IPS-NIHi11 (cell line): ENCODE data around the gene C5orf34.
"Not testable (repeated sequence)": the region's sequence is repeated elsewhere in the genome, so short reads cannot be mapped to it uniquely, and the experiment has no call there.

Experiments
- DNase-seq: peaks from one replicate; pipeline ENCODE4 v3.0.0; 2012; ENCODE audit warnings: mixed read lengths, low spot score

C5orf34 gene, protein sequence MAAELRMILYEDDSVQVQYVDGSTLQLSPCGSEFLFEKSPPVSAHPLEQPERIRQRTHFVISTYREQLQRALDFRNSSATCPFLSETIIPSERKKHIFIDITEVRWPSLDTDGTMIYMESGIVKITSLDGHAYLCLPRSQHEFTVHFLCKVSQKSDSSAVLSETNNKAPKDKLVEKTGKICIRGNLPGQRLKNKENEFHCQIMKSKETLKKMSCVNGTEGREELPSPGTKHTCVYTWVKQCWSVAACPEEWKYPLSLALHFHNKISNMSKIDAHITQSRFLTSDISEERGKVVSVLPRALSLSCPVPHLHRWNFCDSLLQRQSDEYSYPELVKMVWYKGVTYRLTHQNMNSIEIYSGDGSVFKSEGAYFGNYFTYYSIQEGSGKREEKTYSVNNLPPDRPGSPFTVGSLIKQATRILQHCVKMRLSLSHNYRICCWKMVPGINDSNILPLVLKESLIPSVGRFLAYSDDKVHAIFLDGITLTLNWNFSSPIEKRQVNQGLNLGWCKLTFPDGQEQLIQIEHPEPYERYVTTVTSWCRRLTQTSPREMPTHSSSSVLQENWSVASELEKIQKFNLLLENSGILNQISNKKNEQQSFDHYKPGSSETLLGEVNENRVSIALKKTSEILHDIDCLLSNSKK

GRCh38 chr5:43514816-43515677 is at the start of gene C5orf34:
Gene C5orf34, minus strand, starts transcription at chr5:43515148. Its CDS starts 5,809 bp downstream, at chr5:43509339.
- DNase-seq, result peak; percentile 99

DNA sequence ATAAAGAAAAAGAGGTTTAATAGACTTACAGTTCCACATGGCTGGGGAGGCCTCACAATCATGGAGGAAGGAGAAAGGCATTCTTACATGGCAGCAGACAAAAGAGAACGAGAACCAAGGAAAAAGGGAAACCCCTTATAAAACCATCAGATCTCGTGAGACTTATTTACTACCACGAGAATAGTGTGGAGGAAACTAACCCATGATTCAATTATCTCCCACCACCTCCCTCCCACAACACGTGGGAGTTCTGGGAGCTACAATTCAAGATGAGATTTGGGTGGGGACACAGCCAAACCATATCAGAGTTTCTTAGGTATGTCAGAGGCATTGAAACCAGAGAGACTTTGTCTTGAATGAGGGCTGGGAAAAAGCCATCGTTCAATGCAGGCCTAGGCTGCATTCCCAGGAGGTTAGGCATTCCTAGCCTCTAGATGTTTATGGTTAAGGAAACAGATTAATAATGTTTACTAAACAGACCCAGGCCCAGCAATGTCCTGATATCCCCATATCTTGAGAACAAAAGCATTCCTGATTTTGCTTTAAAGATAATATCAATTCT is 49.4 kb upstream of the C5orf34 start:
- no peak for DNase-seq

DNA sequence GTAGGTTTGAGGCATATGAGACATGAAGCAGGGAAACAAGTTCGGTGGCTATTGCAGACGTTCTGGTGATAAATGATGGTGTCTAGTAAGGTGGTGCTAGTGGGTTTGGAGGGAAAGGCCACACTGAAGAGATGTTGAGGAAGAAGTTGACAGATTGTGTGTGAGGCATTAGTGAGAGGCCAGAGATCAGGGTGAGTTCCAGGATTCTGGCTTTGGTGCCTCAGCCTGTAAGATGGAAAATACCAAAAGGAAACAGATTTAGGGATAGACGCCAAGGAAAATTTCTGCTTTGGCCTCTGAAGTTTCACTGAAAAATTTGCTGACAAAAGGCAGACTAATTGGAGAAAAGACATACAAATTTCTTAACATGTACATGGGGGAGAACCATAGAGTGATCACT is 48.4 kb upstream of the C5orf34 start:
- no peak for DNase-seq

GRCh38 chr5:43561356-43561755 is 46.4 kb upstream of the C5orf34 start:
- no peak for DNase-seq

DNA sequence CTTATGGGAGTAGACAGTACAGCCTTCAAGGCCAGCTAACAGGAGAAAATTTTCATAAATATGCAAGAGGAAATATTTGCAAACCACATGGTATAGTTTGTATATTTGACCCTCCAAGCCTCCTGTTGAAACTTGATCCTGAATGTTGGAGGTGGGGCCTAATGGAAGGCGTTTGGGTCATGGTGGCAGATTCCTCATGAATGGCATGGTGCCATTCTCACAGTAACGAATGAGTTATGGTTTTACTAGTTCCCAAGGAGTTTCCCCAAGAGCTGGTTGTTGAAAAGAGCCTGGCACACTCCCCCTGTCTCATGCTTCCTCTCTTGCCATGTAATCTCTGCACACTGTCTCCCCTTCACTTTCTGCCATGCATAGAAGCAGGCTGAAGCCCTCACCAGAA is 45.2 kb upstream of the C5orf34 start:
- DNase-seq, result no peak

GRCh38 chr5:43556857-43557542 is 42.1 kb upstream of the C5orf34 start, which contains the start of gene PAIP1:
Gene PAIP1, minus strand, starts transcription at chr5:43557077. Its CDS starts 231 bp downstream, at chr5:43556846.
- DNase-seq, result peak; percentile 89

DNA sequence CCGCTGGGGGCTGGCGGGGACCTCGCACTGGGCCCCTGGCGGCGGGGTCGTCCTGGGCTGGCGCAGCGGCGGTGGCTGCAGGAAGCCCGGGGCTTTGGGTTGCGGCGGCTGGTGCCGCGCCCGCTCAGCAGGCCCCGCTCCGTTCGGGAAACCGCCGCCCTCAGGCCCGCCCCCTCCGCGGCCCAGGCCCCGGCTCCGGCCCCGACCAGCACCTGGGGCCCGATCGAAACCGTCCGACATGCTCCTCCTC is 41.6 kb upstream of the C5orf34 start:
- DNase-seq, result not testable (repeated sequence)

DNA sequence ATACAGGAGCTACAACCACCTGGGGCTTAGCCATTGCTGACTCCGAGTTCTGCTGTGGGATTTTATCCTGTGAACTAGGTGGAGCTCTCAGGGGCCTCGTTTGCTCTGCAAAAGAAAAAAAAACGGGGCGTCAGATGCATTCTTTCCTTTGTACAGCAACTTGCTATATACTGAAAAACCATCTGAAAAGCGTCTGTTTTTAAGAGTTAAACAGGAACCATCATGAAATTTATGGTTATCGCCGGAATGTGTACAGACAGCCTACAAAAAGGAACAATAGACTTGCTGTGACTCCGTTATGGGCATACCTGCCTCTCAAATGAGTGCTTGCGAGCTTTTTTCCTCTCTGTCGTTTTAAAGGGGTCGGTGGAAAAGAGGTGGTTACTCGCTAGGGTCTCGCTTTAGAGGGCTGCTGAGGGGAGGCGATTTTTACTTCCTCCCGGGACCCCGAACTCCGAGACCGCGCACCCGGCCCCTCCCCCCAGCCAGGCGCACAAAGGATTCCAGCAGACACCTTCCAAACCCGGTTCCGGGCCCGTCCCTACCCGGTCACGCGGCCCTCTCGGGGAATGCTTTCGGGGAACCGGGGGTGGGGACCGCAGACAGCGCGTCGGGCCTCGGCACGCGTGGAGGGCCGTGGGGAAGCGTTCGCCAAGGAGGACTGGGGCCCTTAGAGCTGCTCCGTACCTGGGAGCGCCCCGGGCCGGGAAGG is 41.1 kb upstream of the C5orf34 start:
- DNase-seq, result peak; percentile 78

DNA sequence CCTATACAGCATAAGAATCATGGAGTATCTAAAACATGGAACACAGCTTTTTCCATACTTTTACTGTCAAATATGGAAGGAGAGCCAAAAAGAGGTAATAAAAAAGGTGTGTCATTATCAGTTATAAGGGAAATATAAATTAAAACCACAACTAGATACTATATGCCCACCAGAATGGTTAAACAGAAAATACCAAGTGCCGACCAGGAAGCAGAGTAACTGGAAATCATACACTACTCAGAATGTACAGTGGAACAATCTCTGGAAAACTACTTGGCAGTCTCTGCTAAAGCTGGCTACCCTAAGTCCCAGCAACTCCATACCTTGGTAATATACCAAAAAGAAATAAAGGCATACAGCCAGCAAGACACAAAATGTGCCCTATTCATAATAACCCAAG is 39.5 kb upstream of the C5orf34 start:
- no peak for DNase-seq

- DNase-seq, result no peak
Observed at GRCh38 chr5:43553381-43553780, 38.4 kb upstream of the C5orf34 start.

- DNase-seq, result no peak
Observed at GRCh38 chr5:43551731-43552130, 36.8 kb upstream of the C5orf34 start.

DNA sequence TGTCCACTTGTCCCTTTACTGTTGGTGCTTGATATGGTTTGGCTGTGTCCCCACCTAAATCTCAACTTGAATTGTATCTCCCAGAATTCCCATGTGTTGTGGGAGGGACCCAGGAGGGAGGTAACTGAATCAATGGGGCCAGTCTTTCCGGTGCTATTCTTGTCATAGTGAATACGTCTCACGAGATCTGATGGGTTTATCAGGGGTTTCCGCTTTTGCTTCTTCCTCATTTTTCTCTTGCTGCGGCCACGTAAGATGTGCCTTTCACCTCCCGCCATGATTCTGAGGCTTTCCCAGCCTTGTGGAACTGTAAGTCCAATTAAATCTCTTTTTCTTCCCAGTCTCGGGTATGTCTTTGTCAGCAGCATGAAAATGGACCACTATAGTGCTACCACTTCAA is 34.3 kb upstream of the C5orf34 start:
- not testable (repeated sequence) for DNase-seq

DNA sequence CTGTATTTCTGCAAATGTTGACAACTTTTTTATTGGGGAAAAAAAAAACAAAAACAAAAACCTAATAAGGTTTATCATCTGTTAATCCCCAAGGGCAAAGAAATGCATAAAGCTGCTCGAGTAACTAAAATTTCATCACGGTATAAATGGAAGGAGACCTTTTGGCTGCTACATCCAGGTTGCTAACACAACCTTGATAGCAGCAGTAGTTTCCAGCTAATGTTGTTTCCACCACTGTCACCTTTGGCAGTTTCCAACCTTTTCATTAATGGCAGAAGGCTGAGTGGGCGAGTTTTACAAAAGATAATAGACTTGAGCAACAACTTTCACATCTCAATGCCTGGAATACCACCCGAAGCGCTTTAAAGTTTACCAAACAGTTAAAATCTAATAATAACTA is 33.4 kb upstream of the C5orf34 start:
- DNase-seq, result no peak

DNA sequence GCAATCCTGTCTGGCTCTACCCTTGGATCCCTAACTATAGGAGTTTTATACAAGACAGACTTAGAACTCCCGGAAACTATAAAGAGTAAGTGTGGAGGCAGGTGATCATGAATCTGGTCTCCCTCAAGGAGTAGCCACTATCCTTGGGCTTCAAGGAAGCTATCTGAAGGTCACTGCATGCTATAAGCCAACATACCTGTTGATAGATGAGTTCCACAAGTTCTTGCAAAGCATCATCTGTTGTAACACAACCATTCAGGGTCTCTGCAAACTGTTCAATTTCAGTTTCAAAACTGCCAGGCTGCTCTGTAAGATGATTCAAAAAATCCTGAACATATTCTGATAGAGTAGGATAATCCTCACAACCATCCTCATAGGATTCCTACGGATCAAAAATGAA is 32.6 kb upstream of the C5orf34 start:
- DNase-seq, result no peak

DNA sequence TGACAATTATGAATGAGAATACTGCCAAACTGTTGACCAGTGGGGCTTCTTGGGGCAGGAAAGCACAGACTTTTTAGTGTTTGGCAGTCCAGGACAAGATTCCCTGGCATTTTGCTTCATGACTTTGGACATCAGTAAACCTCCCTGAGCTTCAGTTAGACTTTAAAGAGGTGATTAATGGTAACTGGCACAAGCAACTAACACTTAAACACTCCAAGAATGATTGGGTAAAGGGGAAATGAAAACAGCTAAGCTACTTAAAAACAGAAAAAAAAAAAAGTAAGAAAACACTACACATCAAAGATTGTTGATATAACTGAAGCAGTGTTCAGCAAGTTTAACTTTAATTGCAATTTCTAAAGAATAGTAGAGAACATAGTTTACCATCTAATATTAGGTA is 28.5 kb upstream of the C5orf34 start:
- no peak for DNase-seq

GRCh38 chr5:43540746-43541145 is 25.8 kb upstream of the C5orf34 start:
- no peak for DNase-seq

DNA sequence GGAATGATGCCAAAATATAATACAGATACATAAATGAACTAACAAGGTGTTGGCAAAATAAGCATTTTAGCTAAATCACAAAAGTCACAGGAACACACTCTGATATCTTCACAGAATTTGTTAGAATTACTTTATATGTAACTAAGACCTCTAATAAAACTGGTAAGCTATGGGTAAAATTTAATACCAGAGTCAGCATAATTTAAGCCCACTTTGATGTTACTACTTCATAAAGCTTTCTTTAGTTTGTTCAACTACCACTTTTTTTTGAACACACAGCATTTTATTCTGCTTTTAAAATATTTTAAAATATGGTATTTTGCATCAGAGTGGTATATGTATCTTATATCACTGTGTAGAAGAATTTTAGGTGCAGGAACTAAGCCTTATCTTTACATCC is 22.0 kb upstream of the C5orf34 start:
- no peak for DNase-seq

DNA sequence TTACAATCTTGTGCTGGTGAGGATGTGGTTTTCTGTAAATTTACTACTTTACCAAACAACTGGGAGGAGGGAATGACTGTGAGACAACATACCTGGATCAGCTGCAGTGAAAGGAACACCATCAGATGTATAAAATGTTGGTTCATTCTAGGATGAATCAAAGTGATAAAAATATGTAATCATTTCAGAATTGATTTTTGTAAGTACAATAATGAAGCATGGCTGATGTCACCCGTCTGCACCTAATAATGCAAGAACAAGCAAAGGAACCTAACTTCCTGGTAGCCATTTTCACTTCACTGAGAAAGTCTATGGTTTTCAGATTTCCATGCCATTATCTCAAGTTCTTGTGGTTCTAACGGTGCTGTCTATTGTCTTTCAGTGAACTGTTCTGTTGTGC is 18.7 kb upstream of the C5orf34 start:
- no peak for DNase-seq

DNA sequence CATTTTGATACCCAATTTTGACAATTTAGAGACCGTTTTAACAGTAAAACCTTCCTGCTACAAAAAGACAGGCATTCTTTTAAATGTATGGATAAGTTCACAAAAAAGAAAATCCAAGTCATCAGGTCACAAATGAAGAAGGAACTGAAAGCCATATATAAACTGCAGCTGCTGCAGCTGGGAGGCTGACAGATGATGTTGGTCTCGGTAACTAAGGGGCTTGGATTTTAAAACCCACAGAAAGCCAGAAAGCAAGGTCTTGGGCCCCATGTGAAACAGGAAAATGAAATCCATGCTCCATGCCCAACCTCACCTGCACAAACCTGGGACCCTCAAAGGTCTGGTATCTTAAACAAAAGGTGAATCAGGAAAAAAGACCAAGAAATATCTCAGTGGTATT is 15.7 kb upstream of the C5orf34 start:
- no peak for DNase-seq

GRCh38 chr5:43523662-43524072 is 8.7 kb upstream of the C5orf34 start:
- DNase-seq, result no peak

DNA sequence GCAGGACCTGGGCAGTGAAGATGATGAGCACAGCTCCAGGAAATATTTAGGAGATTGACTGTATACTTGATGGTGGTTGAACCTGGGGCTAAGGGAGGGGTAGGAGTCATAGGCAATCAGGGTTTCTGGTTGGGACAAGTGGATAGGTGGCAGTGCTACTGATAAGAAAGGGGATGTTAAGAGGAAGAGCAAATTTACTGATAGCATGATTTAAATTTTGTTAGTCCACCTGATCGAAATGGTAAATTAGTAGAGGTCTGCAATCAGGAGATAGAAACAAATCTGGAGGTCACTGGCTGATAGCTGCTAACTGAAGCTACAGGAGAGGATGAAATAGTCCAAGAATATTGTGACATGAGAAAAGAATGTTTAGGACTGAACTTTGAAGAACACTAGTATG is 5.7 kb upstream of the C5orf34 start:
- DNase-seq, result no peak
